OCI-M1 (cell line): ENCODE data around the gene MOB3A.
A peak's percentile ranks its signal among the peaks of the same experiment; 100 is the strongest.

Experiments
- DNase-seq: peaks from one replicate; lab custom pipeline; 2025; lab: John Stamatoyannopoulos, UW

MOB3A gene

DNA sequence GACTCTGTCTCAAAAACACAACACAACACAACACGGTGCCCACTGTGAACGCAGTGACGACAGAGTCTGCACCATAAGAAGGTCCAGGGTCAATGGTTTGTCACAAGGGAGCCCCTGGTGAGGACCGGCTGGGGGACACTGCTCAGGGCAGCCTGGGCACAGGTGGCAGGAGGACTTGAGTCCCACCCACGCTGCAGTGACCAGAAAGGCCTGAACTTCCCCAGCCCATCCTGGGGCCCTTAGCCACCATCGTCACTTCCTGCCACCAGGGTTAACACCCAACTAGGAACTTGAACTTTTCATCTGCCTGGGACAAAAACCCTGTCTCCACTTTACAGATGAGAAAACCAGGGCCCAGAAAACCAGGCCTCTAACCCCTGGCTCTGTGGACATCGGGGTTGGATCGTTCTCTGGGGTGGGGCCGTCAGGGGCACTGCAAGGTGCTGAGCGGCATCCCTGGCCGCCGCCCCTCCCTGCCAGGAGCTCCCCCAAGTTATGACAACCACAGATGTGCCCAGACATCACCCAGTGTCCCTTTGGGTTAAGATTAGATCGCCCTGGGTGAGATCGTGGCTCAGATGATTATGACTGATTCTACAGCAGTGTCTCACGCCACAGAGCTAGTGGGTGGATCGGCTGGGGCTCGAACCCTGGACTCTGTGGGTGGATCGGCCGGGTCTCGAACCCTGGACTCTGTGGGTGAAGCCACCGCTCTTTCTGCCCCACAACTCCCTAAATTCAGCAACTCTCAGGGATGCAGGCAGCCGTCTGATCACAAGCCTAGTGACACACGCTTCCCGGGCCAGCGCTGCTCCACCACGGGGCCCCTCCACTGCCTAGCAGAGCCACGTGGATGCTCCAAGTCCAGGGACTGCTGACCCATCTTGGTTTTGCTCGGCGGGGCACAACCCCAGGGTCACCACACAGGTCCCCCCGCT lies 14.0 kb downstream of the MOB3A start:
- DNase-seq, result no peak

DNA sequence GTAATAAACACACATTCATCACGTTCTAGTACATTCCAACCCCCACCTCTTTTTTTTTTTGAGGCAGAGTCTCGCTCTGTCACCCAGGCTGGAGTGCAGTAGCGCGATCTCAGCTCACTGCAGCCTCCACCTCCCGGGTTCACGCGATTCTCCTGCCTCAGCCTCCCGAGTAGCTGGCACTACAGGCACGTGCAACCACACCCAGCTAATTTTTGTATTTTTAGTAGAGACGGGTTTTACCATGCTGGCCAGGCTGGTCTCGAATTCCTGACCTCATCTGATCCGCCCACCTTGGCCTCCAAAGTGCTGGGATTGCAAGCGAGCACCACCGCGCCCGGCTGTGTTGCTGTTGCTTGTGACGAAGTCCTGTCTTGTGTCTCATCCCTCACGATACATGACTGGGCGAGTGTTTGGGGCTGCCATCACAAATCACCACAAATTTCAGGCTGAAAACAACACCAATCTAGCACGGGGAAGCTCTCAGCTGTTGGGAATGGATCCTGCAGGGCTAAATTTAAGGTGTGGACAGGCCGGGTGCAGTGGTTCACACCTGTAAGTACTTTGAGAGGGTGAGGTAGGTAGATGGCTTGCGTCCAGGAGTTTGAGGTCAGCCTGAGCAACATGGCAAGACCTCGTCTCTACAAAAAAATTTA lies 15.7 kb downstream of the MOB3A start:
- no peak for DNase-seq

DNA sequence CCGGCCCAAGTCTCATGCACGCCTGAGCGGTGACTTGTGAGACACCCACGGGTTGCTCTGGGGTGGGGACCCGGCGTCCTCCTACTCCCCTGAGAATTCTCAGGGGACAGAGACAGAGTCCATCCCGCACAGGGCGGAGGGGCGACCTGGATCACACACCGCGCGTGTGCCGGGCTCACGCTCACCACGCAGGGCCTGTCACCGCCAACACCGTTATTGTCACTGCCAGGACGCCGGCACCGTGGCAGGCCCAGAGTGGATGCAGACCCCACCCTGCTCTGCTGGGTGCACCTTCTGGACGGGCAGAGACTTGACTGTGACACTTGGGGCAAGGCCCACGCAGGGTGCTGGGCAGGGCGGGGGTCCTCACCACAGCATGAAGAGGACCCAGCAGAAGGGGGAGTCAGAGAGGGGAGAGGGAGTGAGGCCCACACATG lies 16.2 kb downstream of the MOB3A start:
- DNase-seq, result no peak

DNA sequence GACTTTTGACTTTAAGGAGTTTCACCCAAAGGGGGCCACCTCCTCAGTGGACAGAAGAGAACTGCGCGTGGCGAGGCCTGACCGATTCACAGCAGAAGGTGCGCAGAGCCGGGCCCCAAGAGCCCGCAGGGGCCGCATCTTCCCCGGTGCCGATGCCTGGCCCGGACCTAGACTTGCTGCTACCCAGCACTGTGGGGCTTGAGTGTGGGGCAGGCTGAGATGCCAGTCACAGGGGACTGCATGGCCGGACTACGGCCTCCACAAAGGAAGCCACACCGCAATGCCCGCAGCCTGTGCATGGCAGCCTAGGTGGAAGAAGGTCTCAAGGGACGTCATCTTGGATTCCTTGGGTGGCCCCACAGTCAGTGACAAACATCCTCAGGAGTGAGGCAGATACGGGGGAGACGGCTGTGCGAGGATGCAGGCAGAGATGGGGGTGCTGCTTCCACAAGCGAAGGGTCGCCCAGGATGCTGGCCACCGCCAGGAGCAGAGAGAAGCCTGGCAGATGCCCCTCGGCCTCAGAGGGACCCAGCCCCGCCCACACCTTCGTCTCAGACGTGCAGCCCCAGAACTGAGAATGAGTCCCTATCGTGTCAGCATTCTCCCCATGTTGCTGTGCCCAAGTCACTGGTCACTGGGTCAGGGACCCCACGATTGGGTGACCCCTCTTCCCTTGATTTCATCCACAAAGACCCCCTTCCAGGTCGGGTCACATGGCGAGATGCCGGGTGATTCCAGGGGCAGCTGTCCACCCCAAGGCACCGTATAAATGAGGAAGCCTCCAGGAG lies 16.9 kb downstream of the MOB3A start:
- DNase-seq, result no peak

GRCh38 chr19:2077833-2078619 lies 18.1 kb downstream of the MOB3A start:
- DNase-seq, result no peak

GRCh38 chr19:2077398-2077797 lies 18.7 kb downstream of the MOB3A start:
- DNase-seq, result no peak

DNA sequence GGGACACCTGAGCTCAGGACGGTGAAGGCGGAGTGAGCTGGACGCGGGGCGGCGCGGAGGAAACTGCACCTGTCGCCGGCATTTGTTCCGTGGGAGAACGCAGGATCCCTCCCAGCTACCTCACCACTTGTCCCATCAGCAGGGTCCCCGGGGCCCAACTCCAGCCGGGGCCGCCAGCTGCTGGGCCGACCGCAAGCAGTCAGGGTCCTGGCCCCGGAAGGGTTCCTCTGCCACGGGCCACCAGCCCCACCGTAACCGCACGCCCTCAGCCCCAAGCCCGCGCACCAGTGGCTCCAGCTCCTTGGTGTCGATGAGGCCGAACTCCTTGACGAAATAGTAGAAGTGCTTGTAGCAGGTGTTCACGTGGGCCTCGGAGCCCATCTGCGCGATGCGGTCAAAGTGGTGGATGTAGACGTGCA lies 19.6 kb downstream of the MOB3A start:
- no peak for DNase-seq

DNA sequence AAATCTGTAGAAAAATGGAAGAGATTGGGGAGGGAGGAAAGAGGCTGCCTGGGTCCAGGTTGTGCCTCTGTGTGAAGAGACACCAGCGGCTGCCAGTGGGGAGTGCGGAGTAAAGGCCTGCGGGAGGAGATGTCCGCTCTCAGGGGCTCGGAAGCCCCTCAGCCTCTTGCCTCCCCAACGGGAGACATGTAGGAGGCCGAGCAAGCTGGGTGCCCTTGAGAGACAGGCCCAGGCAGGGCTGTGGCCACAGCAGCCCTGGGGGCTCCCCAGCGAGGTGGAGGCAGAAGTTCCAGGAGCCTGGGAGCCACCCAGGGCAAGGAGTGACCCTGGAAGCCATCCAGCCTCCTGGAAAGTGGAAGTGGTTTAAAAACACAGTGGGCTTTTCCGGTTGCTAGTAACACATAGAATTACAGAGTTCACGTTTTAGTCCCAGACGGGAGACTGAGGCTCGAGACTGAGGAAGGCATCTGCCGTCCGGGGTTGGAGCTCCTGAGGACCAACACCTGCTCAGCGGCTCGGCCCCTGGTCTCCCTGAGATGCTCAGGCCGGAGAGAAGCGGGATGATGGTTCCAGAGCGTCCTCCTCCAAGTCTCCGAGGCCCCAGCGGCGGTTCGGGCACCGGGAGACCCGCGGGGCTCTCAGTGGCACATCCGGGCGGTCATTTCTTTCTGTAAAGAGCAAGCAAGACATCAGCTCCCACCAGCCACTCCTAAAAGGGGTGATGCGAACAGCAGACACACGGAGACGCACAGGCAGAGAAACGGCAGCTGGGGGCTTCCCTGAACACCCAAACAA lies 23.2 kb downstream of the MOB3A start:
- no peak for DNase-seq

DNA sequence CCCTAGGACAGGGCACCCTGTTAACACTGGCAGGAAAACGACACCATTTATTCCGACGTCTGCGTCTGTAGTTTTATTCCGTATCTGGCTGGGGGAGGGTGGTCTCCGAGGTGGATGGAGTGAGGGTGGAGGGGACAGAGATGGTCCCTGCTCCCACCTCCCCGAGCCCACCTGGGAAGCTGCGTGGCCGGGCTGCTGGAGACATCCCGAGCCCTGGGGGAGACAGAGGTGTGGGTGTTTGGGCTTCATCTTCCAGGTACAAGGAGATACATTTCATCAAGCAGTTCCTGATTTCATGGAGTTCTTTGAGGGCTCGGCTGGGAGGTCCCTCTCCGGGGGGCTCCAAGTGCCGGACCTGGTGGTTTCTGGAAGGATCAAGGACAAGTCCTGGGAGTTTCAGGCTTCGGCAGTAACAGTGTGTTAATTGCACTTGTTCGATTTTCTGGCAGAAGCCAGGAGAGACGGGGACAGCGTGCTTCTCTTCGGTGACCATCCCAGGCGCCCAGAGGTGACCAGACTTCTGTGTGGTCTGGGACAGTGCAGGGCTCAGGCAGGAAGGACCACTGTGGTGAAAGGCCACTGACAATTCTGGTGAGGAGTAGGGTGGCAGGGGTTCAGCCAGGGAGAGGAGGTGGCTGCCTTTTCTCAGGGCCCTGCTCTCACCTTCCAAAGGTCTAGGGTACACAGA lies 25.0 kb downstream of the MOB3A start:
- no peak for DNase-seq

- no peak for DNase-seq
These were observed 25.7 kb downstream of the MOB3A start for GRCh38 chr19:2070436-2070827.

DNA sequence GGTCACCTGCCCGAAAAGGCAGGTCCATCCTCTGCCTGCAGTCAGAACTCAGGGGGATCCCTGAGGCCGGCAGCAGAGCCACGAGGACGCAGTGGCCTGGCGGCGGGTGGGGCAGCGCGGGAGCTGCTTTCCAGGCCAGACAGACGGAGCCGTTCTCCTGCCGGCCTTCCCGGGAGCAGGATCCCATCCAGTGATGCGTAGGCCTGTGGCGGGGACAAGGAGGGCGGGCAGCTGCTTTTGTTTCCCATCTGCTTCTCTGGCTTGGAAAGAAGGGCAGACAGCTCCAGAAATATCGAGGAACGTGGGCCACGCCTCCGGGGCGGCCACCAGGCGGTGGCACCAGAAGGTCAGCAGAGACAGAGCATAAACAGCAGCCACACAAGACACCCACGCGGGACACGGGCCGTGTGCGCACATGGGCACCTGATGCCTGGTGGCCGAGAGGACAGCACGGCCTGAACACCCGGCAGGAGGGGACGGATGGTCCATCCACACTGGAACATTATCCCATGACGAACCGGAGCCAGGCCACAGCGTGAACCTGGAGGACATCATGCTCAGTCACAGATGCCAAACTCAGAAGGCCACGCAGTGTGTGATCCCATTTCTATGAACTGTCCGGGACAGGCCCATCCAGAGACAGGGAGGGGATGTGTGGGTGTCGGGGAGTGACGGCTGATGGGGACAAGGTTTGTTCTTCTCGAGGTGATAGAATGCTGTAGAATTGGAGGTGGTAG lies 31.2 kb downstream of the MOB3A start:
- no peak for DNase-seq

DNA sequence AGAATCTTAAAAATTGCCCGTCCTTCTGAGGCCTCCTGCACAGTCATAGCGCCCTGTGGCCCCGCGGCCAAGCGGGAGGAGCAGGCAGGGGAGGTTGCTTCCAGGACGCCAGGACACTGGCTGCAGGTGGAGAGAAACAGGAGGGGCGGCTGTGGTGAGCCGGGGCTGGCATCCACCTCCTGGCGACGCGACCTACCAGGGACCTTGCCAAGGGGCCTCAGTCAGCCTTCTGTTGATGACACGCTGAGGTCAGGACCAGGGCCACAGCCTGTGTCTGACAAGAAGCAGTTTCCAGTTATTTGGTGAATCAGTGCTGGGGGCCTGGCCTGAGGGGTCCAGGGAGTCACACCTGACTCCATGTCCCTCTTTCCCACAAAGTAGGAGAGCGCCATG lies 31.7 kb downstream of the MOB3A start:
- DNase-seq, result no peak

DNA sequence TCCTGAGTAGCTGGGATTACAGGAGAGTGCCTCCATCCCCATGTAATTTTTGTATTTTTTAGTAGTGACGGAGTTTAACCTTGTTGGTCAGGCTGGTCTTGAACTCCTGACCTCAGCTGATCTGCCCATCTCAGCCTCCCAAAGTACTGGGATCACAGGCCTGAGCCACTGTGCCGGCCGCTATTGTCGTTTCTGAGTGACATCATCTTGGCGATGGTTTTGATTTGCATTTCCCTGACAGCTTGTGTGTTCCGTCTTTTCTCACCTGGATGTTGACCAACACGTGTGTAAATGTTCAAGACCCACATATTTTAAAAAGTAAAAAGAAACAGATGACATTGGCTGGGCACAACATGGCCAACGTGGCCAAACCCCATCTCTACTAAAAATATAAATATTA lies 32.3 kb downstream of the MOB3A start:
- no peak for DNase-seq

DNA sequence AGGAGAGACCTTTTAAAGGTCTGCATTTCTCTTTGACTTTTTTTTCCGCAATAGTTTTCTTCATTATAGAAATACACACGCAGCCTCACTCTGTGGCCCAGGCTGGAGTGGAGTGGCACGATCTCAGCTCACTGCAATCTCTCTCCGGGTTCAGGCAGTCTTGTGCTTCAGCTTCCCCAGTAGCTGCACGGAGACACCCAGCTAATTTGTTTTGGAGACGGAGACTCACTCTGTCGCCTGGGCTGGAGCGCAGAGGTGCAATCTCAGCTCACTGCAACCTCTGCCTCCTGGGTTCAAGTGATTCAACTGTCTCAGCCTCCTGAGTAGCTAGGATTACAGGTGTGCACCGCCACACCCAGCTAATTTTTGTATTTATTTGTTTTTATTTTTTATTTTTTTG lies 33.4 kb downstream of the MOB3A start:
- DNase-seq, result no peak

- DNase-seq, result no peak
These were observed 33.8 kb downstream of the MOB3A start for GRCh38 chr19:2062389-2062729.

GRCh38 chr19:2061495-2062388 lies 34.4 kb downstream of the MOB3A start:
- peak; percentile 98 for DNase-seq

DNA sequence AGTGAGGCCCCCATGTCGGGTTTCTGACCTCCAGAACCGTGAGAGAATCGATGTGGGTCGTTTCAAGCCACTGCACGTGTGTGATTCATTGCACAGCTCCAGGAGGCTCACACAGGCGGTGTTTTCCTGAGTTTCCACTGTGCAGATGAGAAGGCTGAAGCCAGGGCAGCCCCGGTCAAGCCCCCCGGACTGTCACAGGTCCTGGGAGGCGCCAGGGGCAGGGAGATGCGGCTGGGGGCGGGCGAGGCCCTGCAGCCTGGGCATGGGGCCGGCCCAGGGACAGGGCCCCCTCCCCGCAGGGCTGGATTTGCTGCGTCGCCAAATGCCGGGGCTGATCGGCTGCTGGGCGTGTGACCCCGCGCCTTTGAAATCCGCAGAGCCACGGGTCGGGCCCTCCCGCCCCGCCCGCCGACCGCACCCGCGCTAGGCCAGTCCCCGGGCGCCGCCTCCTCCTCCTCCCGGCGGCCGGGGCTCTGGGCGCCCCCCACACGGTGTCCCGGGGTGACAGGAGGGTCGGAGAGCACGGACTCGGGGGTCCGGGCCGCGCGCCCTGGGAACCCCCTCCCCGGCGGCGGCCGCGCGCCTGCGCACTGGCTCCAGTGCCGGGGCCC lies 35.1 kb downstream of the MOB3A start:
- peak; percentile 86 for DNase-seq
